Panc1 (cell line): ENCODE results near the gene KCNJ9. TPM values are rescaled to one million over a fixed set of nuclear protein-coding genes. Genes with fewer than 3 reads are reported as not detected.

Source experiments
- ATAC-seq: fragments of 200-7000 bp; cut with Tn5 transposase; 2 replicates; pipeline ENCODE4 v1.9.1; 2020; ENCODE audit warnings: mild to moderate bottlenecking, moderate library complexity
- BruUV-seq: library from RNA; stranded (reverse); fragments of 400-500 nt; replicated peaks from 2 replicates; lab custom pipeline; 2021; lab: Mats Ljungman, UMichigan
- CTCF ChIA-PET: fragments of 300-600 bp; sonication (Branson Sonifier 250); formaldehyde crosslinking; loops from one replicate; lab custom pipeline; 2022; ENCODE audit warnings: antibody characterized with exemption; lab: Charles Lee
- POLR2A ChIA-PET: fragments of 300-600 bp; sonication (Branson Sonifier 250); formaldehyde crosslinking; loops from one replicate; lab custom pipeline; 2022; ENCODE audit warnings: antibody characterized with exemption; lab: Charles Lee
- DNase-seq: peaks from one replicate; pipeline ENCODE4 v3.0.0-alpha.2; 2010; ENCODE audit warnings: low read depth, low spot score
- H3K27ac ChIP-seq: 2 replicates; pipeline ENCODE4 v1.5.1; 2011; ENCODE audit warnings: mild to moderate bottlenecking, low read length, inconsistent platforms
- H3K27me3 ChIP-seq: fragments of 200-500 bp; sonication (Bioruptor generic); 2 replicates; pipeline ENCODE4 v1.6.0; 2014; ENCODE audit warnings: low read length, inconsistent platforms; ENCODE audit not compliant: control insufficient read depth, insufficient read depth
- H3K36me3 ChIP-seq: fragments of 200-500 bp; sonication (Bioruptor generic); 2 replicates; pipeline ENCODE4 v1.5.1; 2014; ENCODE audit warnings: inconsistent platforms, mild to moderate bottlenecking, low read length, moderate library complexity; ENCODE audit not compliant: control insufficient read depth, insufficient read depth
- H3K4me1 ChIP-seq: 2 replicates; pipeline ENCODE4 v1.5.1; 2011; ENCODE audit warnings: inconsistent platforms, mild to moderate bottlenecking, low read length, moderate library complexity; ENCODE audit not compliant: control insufficient read depth, insufficient read depth
- H3K4me3 ChIP-seq, 2 experiments: 2 replicates each; pipeline ENCODE4 v1.5.1; 2011 to 2012; ENCODE audit warnings: low read depth in 2 of 2, low read length in 2 of 2, mild to moderate bottlenecking in 2 of 2, inconsistent platforms in 1 of 2, moderate library complexity in 1 of 2
- H3K9me3 ChIP-seq: fragments of 200-500 bp; sonication (Bioruptor generic); 2 replicates; pipeline ENCODE4 v1.5.1; 2014; ENCODE audit warnings: low read depth, mild to moderate bottlenecking, inconsistent platforms, low read length, moderate library complexity; ENCODE audit not compliant: control insufficient read depth, insufficient read depth
- CTCF ChIP-seq: fragments of 450-650 bp; IDR thresholded peaks from 2 replicates; pipeline ENCODE4 v1.5.1; 2017; ENCODE audit warnings: mild to moderate bottlenecking
- POLR2AphosphoS5 ChIP-seq: IDR thresholded peaks from 2 replicates; pipeline ENCODE4 v1.6.1; 2012; ENCODE audit warnings: mild to moderate bottlenecking, low read depth, low read length, moderate library complexity
- REST ChIP-seq, 2 experiments: IDR thresholded peaks; 2 replicates each; pipeline ENCODE4 v1.6.1; 2011 to 2012; ENCODE audit warnings: low read depth in 2 of 2, control low read depth in 1 of 2, low read length in 1 of 2, mild to moderate bottlenecking in 1 of 2, moderate library complexity in 1 of 2; ENCODE audit not compliant: insufficient read depth in 1 of 2
- SIN3A ChIP-seq: IDR thresholded peaks from 2 replicates; pipeline ENCODE4 v1.6.1; 2012; ENCODE audit warnings: low read depth, mild to moderate bottlenecking, low read length, moderate library complexity, borderline replicate concordance; ENCODE audit not compliant: insufficient read depth
- TCF7L2 ChIP-seq: IDR thresholded peaks from 2 replicates; pipeline ENCODE4 v1.6.1; 2011; ENCODE audit warnings: mild to moderate bottlenecking, low read depth, low read length, inconsistent platforms
- in situ Hi-C: cut with HindIII; loops from 2 replicates; pipeline ENCODE4 v1.10.0; 2016; ENCODE audit warnings: low sequenced_read_pairs, low pct_unique_long_range_greater_than_20kb
- intact Hi-C: fragments of 100-400 bp; cut with micrococcal nuclease; formaldehyde crosslinking; loops from one replicate; pipeline ENCODE4 v1.10.0; 2022; ENCODE audit not compliant: unreplicated experiment
- total RNA-seq: library from RNA; stranded (reverse); gene quantifications from one replicate; pipeline ENCODE4 v1.2.1, GENCODE V29; 2021; ENCODE audit not compliant: unreplicated experiment

Gene KCNJ9
- total RNA-seq, 1 experiment from 2014 or later, result not detected

- CTCF ChIA-PET, result no interaction called here
- ATAC-seq, result no peak
- no peak for TF ChIP-seq CTCF
- no peak for TF ChIP-seq POLR2AphosphoS5
- no peak for TF ChIP-seq TCF7L2
- no peak for TF ChIP-seq REST (IDR thresholded peaks at IDR 0.05; ENCODE audit: insufficient read depth in 1 of 2, low read depth in 2 of 2, low read length in 1 of 2)
- TF ChIP-seq SIN3A, result no peak
- Histone ChIP-seq H3K4me1 (no peaks in the 10 kb centered on the region), H3K27ac (no peak overlapping the region), H3K4me3 (no peak overlapping the region), H3K36me3 (no peaks in the 10 kb centered on the region), H3K9me3 (no peaks in the 10 kb centered on the region), H3K27me3 (peaks cover 42% of the 10 kb centered on the region)
- intact Hi-C loops, result no loop called here
- POLR2A ChIA-PET, result no interaction called here
- in situ Hi-C loops, result no loop called here
- DNase-seq, result no peak
- BruUV-seq, result no TSS peak
Measured at GRCh38 chr1:160052936-160053335, 28.4 kb upstream of the KCNJ9 start.

GRCh38 chr1:160053548-160054365 is 27.6 kb upstream of the KCNJ9 start:
- Histone ChIP-seq H3K27me3 (peaks cover 42% of the 10 kb centered on the region), H3K4me3 (no peak overlapping the region), H3K4me1 (no peaks in the 10 kb centered on the region), H3K36me3 (no peaks in the 10 kb centered on the region), H3K9me3 (no peaks in the 10 kb centered on the region), H3K27ac (no peak overlapping the region)
- TF ChIP-seq SIN3A (no peak), CTCF (no peak), REST (IDR thresholded peaks at IDR 0.05; ENCODE audit: insufficient read depth in 1 of 2, low read depth in 2 of 2, low read length in 1 of 2) (no peak), POLR2AphosphoS5 (no peak), TCF7L2 (no peak)
- BruUV-seq, result no TSS peak
- ATAC-seq (no peak), DNase-seq (no peak)
- POLR2A ChIA-PET, result interaction anchor here (0.7 kb wide), 1 partner anchor 326 kb away, joined by 4 read pairs; no protein-coding TSS in a partner anchor
- intact Hi-C loops, result no loop called here
- in situ Hi-C loops, result no loop called here
- CTCF ChIA-PET, result no interaction called here
